Endothelial cell of umbilical vein (primary cell): ENCODE results near the gene TMX1. TPM values are rescaled to one million over a fixed set of nuclear protein-coding genes. Genes with fewer than 3 reads are reported as not detected.

Source experiments
- BruUV-seq: library from RNA; stranded (reverse); fragments of 400-500 nt; replicated peaks from 2 replicates; lab custom pipeline; 2021; lab: Mats Ljungman, UMichigan
- CTCF ChIA-PET: fragments of 300-600, 350-600 bp; sonication (Branson Sonifier 250); formaldehyde crosslinking; loops from one replicate; lab custom pipeline; 2021; ENCODE audit warnings: antibody characterized with exemption, inconsistent platforms; lab: Charles Lee
- POLR2A ChIA-PET: fragments of 300-600, 350-600 bp; sonication (Branson Sonifier 250); formaldehyde crosslinking; loops from one replicate; lab custom pipeline; 2021; ENCODE audit warnings: antibody characterized with exemption, inconsistent platforms; lab: Charles Lee
- DNase-seq: peaks from one replicate; pipeline ENCODE4 v3.0.0-alpha.2; 2011; ENCODE audit warnings: low read depth, low spot score
- FAIRE-seq: peaks from 2 replicates; lab custom pipeline; 2011; peaks lifted over from hg19 to GRCh38; lab: Jason Lieb, UNC
- H2AFZ ChIP-seq: 2 replicates; pipeline ENCODE4 v1.6.0; 2012; ENCODE audit warnings: low read depth, low read length, control low read depth, inconsistent platforms
- H3K27ac ChIP-seq: 2 replicates; pipeline ENCODE4 v1.5.1; 2011; ENCODE audit warnings: low read depth, mild to moderate bottlenecking, control low read depth, low read length, moderate library complexity; ENCODE audit not compliant: insufficient read depth
- H3K27me3 ChIP-seq, 2 experiments: 2 replicates each; pipeline versions ENCODE4 v1.6.0 to v1.6.1; 2011; ENCODE audit warnings: low read length in 2 of 2, mixed read lengths in 1 of 2; ENCODE audit not compliant: control insufficient read depth in 2 of 2, insufficient read depth in 2 of 2
- H3K36me3 ChIP-seq, 2 experiments: 2 replicates in 1 of 2; 3 replicates in 1 of 2; pipeline ENCODE4 v1.5.1; 2011; ENCODE audit warnings: low read length in 2 of 2, mild to moderate bottlenecking in 1 of 2, moderate library complexity in 1 of 2; ENCODE audit not compliant: control insufficient read depth in 2 of 2, insufficient read depth in 2 of 2; ENCODE audit errors: extremely low read depth in 1 of 2
- H3K4me1 ChIP-seq: 3 replicates; pipeline ENCODE4 v1.5.1; 2011; ENCODE audit warnings: mild to moderate bottlenecking, low read length; ENCODE audit not compliant: control insufficient read depth, insufficient read depth; ENCODE audit errors: extremely low read depth
- H3K4me2 ChIP-seq: 2 replicates; pipeline ENCODE4 v1.6.1; 2011; ENCODE audit warnings: low read length, control low read depth, mixed read lengths; ENCODE audit not compliant: insufficient read depth
- H3K4me3 ChIP-seq, 3 experiments: fragments of 200-600 bp in 1 of 3; sonication (generic), shearing (Covaris generic) in 1 of 3; replicated peaks in 1 of 3; 2 replicates each; pipeline ENCODE4 v1.5.1; 2011 to 2016; ENCODE audit warnings: control low read depth in 3 of 3, low read length in 3 of 3, mild to moderate bottlenecking in 2 of 3, inconsistent platforms in 1 of 3, low read depth in 1 of 3, moderate library complexity in 1 of 3; ENCODE audit not compliant: insufficient read depth in 1 of 3
- H3K79me2 ChIP-seq: 2 replicates; pipeline ENCODE4 v1.6.0; 2012; ENCODE audit warnings: low read length, inconsistent platforms; ENCODE audit not compliant: control insufficient read depth, insufficient read depth
- H3K9ac ChIP-seq: replicated peaks from 2 replicates; pipeline ENCODE3; 2011; ENCODE audit warnings: low read length, control low read depth; ENCODE audit not compliant: insufficient read depth; ENCODE audit errors: extremely low read depth
- H3K9me1 ChIP-seq: replicated peaks from 3 replicates; pipeline ENCODE4 v1.6.0; 2011; ENCODE audit warnings: mild to moderate bottlenecking, low read length; ENCODE audit not compliant: control insufficient read depth, insufficient read depth; ENCODE audit errors: extremely low read depth
- H3K9me3 ChIP-seq: replicated peaks from 2 replicates; pipeline ENCODE4 v1.5.1; 2012; ENCODE audit warnings: low read length, inconsistent platforms; ENCODE audit not compliant: control insufficient read depth, insufficient read depth
- H4K20me1 ChIP-seq: replicated peaks from 2 replicates; pipeline ENCODE3; 2011; ENCODE audit warnings: mild to moderate bottlenecking, low read length; ENCODE audit not compliant: control insufficient read depth, insufficient read depth; ENCODE audit errors: extremely low read depth
- CTCF ChIP-seq, 2 donors: IDR thresholded peaks; 1 replicate in 1 of 2; 2 replicates in 1 of 2; pipeline ENCODE4 v1.5.1; 2011; ENCODE audit warnings: low read length in 2 of 2, mild to moderate bottlenecking in 2 of 2, moderate library complexity in 2 of 2, control low read depth in 1 of 2, inconsistent platforms in 1 of 2, low read depth in 1 of 2; ENCODE audit not compliant: insufficient read depth in 1 of 2; ENCODE audit errors: extremely low read depth in 1 of 2
- EZH2 ChIP-seq: IDR thresholded peaks from 2 replicates; pipeline ENCODE4 v1.6.1; 2012; ENCODE audit warnings: borderline replicate concordance, low read depth, mild to moderate bottlenecking, moderate library complexity, low read length, inconsistent platforms; ENCODE audit not compliant: severe bottlenecking
- FOS ChIP-seq: IDR thresholded peaks from 2 replicates; pipeline ENCODE4 v1.6.1; 2011; ENCODE audit warnings: mild to moderate bottlenecking, low read length, moderate library complexity, borderline replicate concordance; ENCODE audit not compliant: insufficient read depth
- GATA2 ChIP-seq: IDR thresholded peaks from 2 replicates; pipeline ENCODE4 v1.7.0; 2011; ENCODE audit warnings: low read depth, mild to moderate bottlenecking, moderate library complexity, mixed read lengths, low read length; ENCODE audit not compliant: insufficient read length, insufficient read depth
- MAX ChIP-seq: IDR thresholded peaks from 2 replicates; pipeline ENCODE4 v1.6.1; 2011; ENCODE audit not compliant: insufficient read depth, insufficient read length
- MYC ChIP-seq: IDR thresholded peaks from one replicate; pipeline ENCODE4 v1.6.1; 2011; ENCODE audit warnings: mild to moderate bottlenecking, low read depth, low read length
- POLR2A ChIP-seq: IDR thresholded peaks from 2 replicates; pipeline ENCODE4 v1.6.1; 2012; ENCODE audit warnings: low read depth, mild to moderate bottlenecking, control low read depth, low read length
- POLR2AphosphoS5 ChIP-seq: IDR thresholded peaks from 2 replicates; pipeline ENCODE4 v1.6.1; 2012; ENCODE audit warnings: low read depth, mild to moderate bottlenecking, control low read depth, low read length, moderate library complexity; ENCODE audit not compliant: insufficient read depth
- dilution Hi-C: fragments of 300-500 bp; cut with MboI; formaldehyde crosslinking; loops from one replicate; pipeline ENCODE4 v1.15.0; 2019; ENCODE audit warnings: low sequenced_read_pairs; ENCODE audit not compliant: extremely low pct_ligation_motif_present
- intact Hi-C: fragments of 100-400 bp; cut with micrococcal nuclease; formaldehyde crosslinking; loops from one replicate; pipeline ENCODE4 v1.10.0; 2022
- polyA plus RNA-seq, 4 experiments: library from polyadenylated mRNA; depleted of rRNA in 3 of 4; stranded (reverse) in 3 of 4; unstranded in 1 of 4; fragments of >200 nt; gene quantifications; 2 replicates each; pipeline versions ENCODE4 v1.2.1 to v1.2.3, GENCODE V29; 2011 to 2012; ENCODE audit warnings: missing spikeins in 1 of 4
- total RNA-seq: library from RNA; stranded (reverse); gene quantifications from 2 replicates; pipeline ENCODE4 v1.2.3, GENCODE V29; 2021

Gene TMX1
- total and polyA plus RNA-seq, 2 donors (not counting 3 experiments of a cell fraction or from before 2014, with no cell fraction given) = 11.4 to 41.9 TPM

DNA sequence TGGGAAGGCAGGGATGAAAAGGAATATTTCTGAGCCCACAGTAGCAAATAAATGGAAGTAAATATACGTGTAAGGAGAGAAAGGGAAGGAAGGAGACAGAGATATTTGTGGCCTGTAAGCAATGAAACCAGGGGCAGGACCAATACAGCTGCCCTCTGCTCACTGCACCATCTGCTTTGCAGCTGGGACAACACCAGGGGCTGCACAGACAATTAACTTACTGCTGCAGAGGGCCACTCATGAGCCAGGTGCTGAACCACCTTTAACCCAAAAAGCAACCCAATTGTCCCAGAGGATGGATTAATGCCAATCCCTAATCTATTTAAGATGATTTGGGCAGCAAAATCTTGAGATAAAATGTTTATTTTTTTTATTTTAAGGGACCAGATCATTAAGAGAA is 30.6 kb upstream of the TMX1 start:
- dilution Hi-C loops = no loop called here
- ChIA-PET POLR2A (no interaction called here), CTCF (interaction anchor here (1.0 kb wide), 1 partner anchor 10 kb away, joined by 5 read pairs; no protein-coding TSS in a partner anchor)
- Histone ChIP-seq H3K4me2 (no peak overlapping the region), H3K27ac (no peak overlapping the region), H3K9me1 (no peaks in the 10 kb centered on the region), H2AFZ (no peak overlapping the region), H3K79me2 (no peaks in the 10 kb centered on the region), H3K9ac (no peak overlapping the region), H3K4me3 (no peak overlapping the region), H3K4me1 (no peaks in the 10 kb centered on the region), H4K20me1 (no peaks in the 10 kb centered on the region), H3K9me3 (no peaks in the 10 kb centered on the region), H3K27me3 (peaks cover 18 to 38% of the 10 kb centered on the region in 2 experiments), H3K36me3 (no peaks in the 10 kb centered on the region)
- DNase-seq (no peak), FAIRE-seq (no peak)
- no TSS peak for BruUV-seq
- intact Hi-C loops = no loop called here
- TF ChIP-seq MYC = no peak
- no peak for TF ChIP-seq CTCF (IDR thresholded peaks at IDR 0.05; ENCODE audit: extremely low read depth in 1 of 2, insufficient read depth in 1 of 2, low read depth in 1 of 2, low read length in 2 of 2)
- no peak for TF ChIP-seq EZH2
- no peak for TF ChIP-seq GATA2
- no peak for TF ChIP-seq MAX
- TF ChIP-seq POLR2AphosphoS5 = no peak
- TF ChIP-seq POLR2A = no peak
- TF ChIP-seq FOS = no peak
